ENCODE data around the gene VDAC1. TPM values are rescaled to one million over a fixed set of nuclear protein-coding genes. Genes with fewer than 3 reads are reported as not detected.
"Not testable (repeated sequence)": the region's sequence is repeated elsewhere in the genome, so short reads cannot be mapped to it uniquely, and the experiment has no call there.

Gene VDAC1
- total RNA-seq, 2 donors from 2014 or later, result 202 to 226 TPM

DNA sequence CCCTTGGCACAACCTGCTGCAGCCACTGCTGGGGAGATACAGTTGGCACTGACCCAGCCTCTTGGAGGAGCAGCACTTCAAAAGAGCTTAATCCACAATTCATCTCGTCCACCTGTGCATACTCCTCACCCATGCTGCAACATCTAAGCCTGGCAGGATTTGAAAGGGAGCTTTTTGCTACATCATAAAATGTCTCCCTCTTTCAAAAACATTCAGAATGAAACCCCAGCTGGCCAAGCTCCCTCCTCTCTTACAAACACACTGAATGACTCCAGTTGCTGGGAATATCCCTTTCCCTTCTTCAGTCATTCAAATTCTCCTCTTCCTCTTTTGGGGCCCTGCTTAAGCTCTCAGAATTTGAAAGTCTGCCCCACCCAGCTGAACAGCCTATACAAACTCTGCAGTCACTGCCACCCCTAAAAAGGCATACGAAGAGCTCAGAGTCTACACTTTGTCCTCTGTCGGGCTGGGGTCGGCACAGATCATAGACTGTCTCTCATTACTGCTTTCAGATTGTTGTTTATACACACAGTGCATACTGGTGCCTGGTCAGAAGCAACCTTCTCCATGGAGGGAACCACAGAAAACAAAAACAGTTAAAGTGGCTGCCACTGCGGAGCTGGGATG lies 27.5 kb downstream of the VDAC1 start:
- no peak for DNase-seq
- 89 to 100% methylated on average over 3 to 5 of the region's 5 CpGs for WGBS, 2 experiments (ENCODE audit: insufficient coverage in 1 of 2, insufficient read length in 1 of 2)
- H3K9me3 Mint-ChIP-seq, result no peaks in the 10 kb centered on the region
- Histone ChIP-seq H3K4me1 (ENCODE audit: control insufficient read depth, insufficient read depth, low read length) (no peaks in the 10 kb centered on the region), H3K4me3 (ENCODE audit: low read length) (no peak overlapping the region), H3K36me3 (ENCODE audit: control insufficient read depth, insufficient read depth, low read length) (peaks cover 79% of the 10 kb centered on the region), H3K27ac (ENCODE audit: low read depth, low read length) (no peak overlapping the region), H3K27me3 (ENCODE audit: control insufficient read depth, insufficient read depth, low read length, poor library complexity, severe bottlenecking) (no peaks in the 10 kb centered on the region), H3K9ac (ENCODE audit: extremely low read depth, low read length, poor library complexity, severe bottlenecking) (no peak overlapping the region), H3K9me3 (ENCODE audit: control insufficient read depth, low read length) (no peaks in the 10 kb centered on the region)
- no peaks in the 10 kb centered on the region for H3K27me3 Mint-ChIP-seq (ENCODE audit: insufficient read depth)
- no peaks in the 10 kb centered on the region for H3K4me1 Mint-ChIP-seq
- peak overlapping the region; percentile 64 for H3K27ac Mint-ChIP-seq
- TF ChIP-seq, protein P1, sequence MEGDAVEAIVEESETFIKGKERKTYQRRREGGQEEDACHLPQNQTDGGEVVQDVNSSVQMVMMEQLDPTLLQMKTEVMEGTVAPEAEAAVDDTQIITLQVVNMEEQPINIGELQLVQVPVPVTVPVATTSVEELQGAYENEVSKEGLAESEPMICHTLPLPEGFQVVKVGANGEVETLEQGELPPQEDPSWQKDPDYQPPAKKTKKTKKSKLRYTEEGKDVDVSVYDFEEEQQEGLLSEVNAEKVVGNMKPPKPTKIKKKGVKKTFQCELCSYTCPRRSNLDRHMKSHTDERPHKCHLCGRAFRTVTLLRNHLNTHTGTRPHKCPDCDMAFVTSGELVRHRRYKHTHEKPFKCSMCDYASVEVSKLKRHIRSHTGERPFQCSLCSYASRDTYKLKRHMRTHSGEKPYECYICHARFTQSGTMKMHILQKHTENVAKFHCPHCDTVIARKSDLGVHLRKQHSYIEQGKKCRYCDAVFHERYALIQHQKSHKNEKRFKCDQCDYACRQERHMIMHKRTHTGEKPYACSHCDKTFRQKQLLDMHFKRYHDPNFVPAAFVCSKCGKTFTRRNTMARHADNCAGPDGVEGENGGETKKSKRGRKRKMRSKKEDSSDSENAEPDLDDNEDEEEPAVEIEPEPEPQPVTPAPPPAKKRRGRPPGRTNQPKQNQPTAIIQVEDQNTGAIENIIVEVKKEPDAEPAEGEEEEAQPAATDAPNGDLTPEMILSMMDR (conservative IDR thresholded peaks at IDR 0.05), result no peak
- H3K36me3 Mint-ChIP-seq (ENCODE audit: low read depth), result peaks cover 60% of the 10 kb centered on the region
- no peak overlapping the region for H3K4me3 Mint-ChIP-seq

DNA sequence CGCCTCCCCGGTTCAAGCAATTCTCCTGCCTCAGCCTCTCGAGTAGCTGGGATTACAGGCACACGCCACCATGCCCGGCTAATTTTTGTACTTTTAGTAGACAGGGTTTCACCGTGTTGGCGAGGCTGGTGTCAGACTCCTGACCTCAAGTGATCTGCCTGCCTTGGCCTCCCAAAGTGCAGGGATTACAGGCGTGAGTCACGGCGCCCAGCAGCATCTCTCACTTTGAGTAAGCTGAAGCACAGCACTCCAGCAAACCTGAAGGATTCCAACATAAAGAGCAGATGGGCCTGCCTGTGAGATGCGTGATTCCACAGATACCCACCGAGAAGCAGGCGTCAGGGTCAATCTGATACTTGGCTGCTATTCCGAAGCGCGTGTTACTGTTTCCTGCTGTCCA lies 29.2 kb downstream of the VDAC1 start:
- H3K4me1 ChIP-seq (ENCODE audit: control insufficient read depth, insufficient read depth, low read length); DNase-seq; H3K9me3 ChIP-seq (ENCODE audit: control insufficient read depth, low read length); H3K9ac ChIP-seq (ENCODE audit: extremely low read depth, low read length, poor library complexity, severe bottlenecking); H3K4me3 ChIP-seq (ENCODE audit: low read length); H3K4me1 Mint-ChIP-seq; H3K27me3 Mint-ChIP-seq (ENCODE audit: insufficient read depth); H3K4me3 Mint-ChIP-seq; H3K9me3 Mint-ChIP-seq; H3K27me3 ChIP-seq (ENCODE audit: control insufficient read depth, insufficient read depth, low read length, poor library complexity, severe bottlenecking); H3K27ac ChIP-seq (ENCODE audit: low read depth, low read length): not testable (repeated sequence)
- Mint-ChIP-seq H3K27ac (peak overlapping the region; percentile 21), H3K36me3 (ENCODE audit: low read depth) (peaks cover 57% of the 10 kb centered on the region)
- WGBS, 2 experiments (ENCODE audit: insufficient coverage in 1 of 2, insufficient read length in 1 of 2), result 92 to 94% methylated on average over 15 to 16 of the region's 16 CpGs
- peaks cover 79% of the 10 kb centered on the region for H3K36me3 ChIP-seq (ENCODE audit: control insufficient read depth, insufficient read depth, low read length)

DNA sequence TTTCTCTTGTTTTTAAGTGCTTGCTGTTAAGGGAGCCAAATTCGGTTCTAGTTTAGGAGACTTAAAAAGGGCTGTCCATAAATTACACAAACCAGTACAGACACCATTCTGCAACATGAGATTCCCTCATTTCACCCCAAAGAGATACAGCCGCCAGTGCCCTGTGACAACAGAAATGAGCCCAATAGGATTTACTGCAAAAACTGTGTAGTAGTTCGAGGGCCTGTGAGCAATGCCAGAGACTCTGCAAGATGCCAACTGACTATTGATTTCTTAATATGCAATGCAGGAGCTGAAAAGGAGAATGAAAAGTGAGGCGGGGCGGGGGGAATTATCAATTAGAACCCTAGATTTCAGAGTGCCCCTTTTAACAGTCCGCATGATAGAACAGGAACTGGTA lies 30.6 kb downstream of the VDAC1 start:
- no peak overlapping the region for H3K4me3 Mint-ChIP-seq
- Histone ChIP-seq H3K36me3 (ENCODE audit: control insufficient read depth, insufficient read depth, low read length) (peaks cover 71% of the 10 kb centered on the region), H3K27ac (ENCODE audit: low read depth, low read length) (no peak overlapping the region), H3K9ac (ENCODE audit: extremely low read depth, low read length, poor library complexity, severe bottlenecking) (no peak overlapping the region), H3K4me1 (ENCODE audit: control insufficient read depth, insufficient read depth, low read length) (no peaks in the 10 kb centered on the region), H3K4me3 (ENCODE audit: low read length) (no peak overlapping the region), H3K27me3 (ENCODE audit: control insufficient read depth, insufficient read depth, low read length, poor library complexity, severe bottlenecking) (no peaks in the 10 kb centered on the region), H3K9me3 (ENCODE audit: control insufficient read depth, low read length) (no peaks in the 10 kb centered on the region)
- no peaks in the 10 kb centered on the region for H3K27me3 Mint-ChIP-seq (ENCODE audit: insufficient read depth)
- H3K9me3 Mint-ChIP-seq, result no peaks in the 10 kb centered on the region
- TF ChIP-seq, protein P1 (conservative IDR thresholded peaks at IDR 0.05), result no peak
- no peak overlapping the region for H3K27ac Mint-ChIP-seq
- H3K36me3 Mint-ChIP-seq (ENCODE audit: low read depth), result peaks cover 48% of the 10 kb centered on the region
- H3K4me1 Mint-ChIP-seq, result peaks cover 6% of the 10 kb centered on the region
- WGBS, 2 experiments (ENCODE audit: insufficient coverage in 1 of 2, insufficient read length in 1 of 2), result 96 to 100% methylated on average over 4 to 6 of the region's 6 CpGs
- DNase-seq, result no peak
